NCI-H345 treated with DMSO at 0.1 percent for 48 hours (cell line): ENCODE results near the gene CENPA.
"Not testable (repeated sequence)": the region's sequence is repeated elsewhere in the genome, so short reads cannot be mapped to it uniquely, and the experiment has no call there.

Source experiments
- DNase-seq: peaks from one replicate; lab custom pipeline; 2025; ENCODE audit not compliant: unreplicated experiment; lab: John Stamatoyannopoulos, UW

The CENPA gene

DNA sequence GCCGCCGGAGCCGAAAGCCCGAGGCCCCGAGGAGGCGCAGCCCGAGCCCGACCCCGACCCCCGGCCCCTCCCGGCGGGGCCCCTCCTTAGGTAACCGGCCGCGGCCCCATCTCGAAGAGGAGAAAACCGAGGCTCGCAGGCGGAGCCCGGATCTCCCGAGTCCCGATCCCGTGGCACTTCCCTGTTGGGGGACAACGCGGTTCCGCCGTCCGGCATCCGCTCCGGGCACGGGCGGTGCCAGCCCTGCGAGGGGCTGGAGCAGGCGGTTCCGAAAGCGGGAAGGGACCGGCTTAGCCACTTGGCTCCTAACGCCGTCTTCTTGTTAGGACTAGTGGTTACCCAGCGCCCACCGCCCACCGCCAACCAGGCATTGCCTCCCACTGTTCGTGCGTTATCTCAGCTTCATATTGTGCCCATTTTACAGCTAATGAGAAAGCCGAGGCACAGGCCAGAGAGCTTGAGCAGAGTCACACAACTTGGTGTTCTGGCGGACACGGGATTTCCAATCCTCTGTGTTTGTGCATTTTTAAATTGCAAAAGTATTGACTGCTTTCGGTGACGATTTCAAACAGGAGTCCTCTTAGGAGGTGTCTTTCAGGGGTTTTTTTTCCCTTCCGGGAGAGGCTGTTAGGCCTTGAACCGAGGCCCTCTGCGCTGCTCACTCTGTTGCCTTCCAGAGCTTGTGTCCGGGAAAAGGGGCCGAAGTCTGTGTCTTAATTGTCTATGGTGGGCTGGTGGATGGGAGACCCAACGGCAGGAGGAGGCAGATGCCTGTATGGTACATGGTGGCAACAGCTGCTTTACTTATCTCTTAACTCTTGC is 562 bp downstream of the CENPA start:
- no peak for DNase-seq

DNA sequence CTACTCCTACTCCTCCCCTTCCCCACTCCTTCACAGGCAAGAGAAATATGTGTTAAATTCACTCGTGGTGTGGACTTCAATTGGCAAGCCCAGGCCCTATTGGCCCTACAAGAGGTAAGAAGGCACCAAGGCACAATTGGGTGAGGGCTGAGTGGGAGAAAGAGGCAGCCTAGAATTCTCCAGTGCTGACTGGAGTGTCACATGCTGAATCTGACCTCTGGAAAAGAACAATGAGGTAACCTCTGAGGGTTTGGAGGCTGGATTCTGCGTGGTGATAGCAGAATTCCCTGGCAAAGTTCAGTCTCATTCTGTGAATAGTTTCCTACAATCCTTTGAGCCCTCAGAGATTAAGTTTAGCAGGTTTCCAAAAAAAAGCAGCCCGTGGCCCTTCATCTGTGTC is 6.9 kb downstream of the CENPA start:
- DNase-seq: no peak

DNA sequence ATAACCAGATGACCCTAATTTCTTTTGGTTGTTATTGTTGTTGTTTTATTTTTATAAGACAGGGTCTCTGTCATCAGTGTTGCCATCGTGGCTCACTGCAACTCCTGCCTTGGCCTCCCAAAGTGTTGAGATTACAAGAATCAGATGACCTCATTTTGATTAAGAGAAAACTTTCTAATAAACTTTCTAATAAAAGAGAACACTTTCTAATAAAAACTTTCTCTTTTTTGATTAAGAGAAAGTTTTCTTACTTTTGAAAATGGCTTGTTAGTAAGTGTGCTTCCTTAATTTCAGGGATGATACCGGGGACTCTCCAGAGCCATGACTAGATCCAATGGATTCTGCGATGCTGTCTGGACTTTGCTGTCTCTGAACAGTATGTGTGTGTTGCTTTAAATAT is 7.7 kb downstream of the CENPA start:
- no peak for DNase-seq

DNA sequence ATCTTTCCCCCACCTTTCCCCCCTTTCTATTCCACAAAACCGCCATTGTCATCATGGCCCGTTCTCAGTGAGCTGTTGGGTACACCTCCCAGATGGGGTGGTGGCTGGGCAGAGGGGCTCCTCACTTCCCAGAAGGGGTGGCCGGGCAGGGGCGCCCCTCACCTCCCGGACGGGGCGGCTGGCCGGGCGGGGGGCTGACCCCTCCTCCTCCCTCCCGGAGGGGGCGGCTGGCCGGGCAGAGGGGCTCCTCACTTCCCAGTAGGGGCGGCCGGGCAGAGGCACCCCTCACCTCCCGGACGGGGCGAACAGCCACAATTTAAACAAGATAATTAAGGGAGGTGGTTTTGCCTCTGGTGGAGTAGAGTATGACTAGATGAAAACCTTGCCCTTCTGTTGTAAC is 9.3 kb downstream of the CENPA start:
- DNase-seq: not testable (repeated sequence)

DNA sequence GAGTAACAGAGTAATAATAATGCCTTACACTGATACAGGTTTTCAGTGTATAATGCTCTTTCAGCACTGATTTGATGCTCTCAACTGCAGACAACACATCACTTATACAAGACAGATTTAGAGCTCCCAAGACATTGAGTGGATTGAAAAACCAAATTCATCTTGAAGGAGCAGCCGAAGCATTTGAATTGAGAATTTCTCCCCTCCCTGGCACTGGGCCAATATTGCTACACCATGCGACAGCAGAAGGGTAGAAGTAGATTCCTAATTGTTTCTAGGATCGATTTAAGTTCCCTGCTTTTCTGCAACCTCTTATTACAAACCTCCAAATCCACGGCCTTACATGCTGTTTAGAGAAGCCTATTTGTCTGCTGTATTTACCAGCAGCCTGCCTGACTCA is 15.5 kb downstream of the CENPA start:
- DNase-seq: no peak

DNA sequence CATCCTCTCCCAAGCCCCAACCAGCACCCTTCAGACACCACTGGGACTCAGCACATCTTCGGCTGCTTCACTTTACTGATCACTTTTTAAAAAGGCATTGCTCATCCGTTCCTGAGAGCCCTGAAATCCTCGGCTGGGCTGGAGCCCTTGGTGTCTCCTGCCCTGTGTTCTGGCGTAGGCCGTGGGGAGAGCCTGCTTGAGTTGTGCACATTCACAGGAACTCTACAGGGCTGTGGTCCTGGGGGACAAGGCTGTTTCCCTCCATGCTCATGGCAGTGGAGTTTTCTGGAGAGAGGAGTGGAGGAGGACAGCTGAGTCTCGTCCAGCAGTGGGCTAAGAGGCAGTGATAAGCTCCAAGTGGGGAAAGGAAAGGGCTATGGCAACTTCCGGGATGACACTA is 15.9 kb downstream of the CENPA start:
- no peak for DNase-seq

DNA sequence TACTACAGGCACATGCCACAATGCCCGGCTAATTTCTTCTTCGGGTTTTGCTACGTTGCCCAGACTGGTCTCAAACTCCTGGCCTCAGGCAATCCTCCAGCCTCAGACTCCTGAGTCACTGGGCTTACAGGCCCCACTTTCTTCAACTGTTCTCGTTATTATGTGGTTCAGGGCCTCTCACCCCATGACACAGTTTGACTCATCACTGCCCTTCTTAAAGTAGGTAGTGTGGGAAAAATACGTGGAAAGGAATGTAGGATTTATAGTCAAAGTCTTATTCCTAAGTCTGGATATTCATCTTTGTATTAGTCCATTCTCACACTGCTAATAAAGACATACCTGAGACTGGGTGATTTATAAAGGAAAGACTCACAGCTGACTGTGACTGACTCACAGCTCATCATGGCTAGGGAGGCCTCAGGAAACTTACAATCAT is 19.4 kb downstream of the CENPA start:
- DNase-seq: no peak

DNA sequence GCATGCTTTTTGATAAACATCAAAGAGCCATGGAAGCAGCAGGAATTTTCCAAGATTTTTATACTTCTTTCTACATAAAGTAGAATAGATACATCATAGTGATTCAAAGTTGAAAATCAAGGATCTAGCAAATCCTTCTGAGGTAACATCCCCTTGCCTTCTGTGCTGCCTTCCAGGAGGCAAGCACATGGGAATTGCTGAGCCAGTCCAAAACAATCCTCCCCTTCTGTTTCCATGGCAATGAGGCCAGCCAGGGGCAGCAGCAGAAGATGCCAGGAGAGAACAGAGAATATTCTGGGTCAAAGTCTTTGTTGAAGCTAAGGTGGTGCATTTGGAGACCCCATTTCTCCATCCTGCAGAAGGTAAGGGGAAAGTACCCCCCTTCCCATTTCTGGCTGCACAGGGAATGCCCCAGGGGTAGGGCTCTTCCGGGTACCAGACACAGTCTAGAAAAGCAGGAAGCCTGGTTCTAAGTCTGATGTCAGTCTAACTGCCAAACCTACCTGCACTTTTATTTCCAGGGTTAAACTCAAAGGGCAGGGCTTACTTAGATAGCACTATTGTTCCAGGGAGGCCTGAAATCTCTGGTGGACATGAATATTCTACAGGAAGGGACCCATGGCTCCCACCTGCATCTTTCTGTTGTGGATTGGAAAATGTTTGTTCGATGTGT is 22.1 kb downstream of the CENPA start:
- no peak for DNase-seq

DNA sequence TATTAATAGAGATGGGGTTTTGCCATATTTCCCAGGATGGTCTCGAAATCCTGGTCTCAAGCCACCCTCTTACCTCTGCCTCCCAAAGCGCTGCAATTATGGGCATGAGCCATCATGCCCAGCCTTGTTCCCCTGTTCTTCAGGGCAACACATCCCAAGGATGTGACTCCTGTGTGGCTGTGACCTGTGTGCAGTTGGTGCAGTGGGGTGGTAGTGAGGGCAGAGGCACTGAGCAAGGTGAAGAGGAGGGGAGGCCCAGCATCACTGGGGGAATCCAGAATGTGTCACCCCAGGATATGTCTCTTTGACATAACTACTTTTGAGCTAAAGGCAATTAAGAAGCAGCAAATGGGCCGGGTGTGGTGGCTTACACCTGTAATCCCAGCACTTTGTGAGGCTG is 23.4 kb downstream of the CENPA start:
- DNase-seq: no peak

DNA sequence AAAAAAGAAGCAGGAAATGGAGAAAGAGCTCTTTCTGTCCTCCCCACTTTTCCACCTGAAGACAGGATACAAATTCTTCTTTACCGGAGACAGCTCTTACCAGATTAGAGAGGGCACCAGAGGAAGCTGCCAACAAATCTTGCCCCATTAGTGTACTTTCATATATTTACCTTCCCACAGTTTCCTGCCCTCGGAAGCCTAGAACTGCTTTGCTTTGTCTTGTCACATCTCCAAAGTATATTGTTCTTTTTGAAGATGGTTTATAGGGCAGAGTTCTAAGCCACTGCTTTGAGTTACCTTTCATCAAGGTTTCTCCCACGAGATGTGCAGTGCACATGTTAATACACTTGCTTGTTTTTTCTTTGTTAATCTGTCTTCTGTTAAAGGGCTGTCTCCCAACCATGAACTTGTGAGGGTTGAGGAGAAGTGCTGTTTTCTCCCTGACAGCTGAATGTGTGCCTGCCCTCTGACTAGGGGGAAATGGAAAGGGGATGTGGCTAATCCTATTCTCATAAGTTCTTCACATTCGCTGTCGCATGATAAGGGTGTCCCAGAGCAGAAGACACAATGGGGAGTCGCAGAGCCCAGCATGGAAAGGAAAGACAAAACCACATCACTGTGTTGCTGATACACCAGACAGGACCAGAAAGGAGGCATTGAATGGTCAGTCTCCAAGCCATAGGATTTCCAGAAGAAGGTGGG is 24.2 kb downstream of the CENPA start:
- no peak for DNase-seq

DNA sequence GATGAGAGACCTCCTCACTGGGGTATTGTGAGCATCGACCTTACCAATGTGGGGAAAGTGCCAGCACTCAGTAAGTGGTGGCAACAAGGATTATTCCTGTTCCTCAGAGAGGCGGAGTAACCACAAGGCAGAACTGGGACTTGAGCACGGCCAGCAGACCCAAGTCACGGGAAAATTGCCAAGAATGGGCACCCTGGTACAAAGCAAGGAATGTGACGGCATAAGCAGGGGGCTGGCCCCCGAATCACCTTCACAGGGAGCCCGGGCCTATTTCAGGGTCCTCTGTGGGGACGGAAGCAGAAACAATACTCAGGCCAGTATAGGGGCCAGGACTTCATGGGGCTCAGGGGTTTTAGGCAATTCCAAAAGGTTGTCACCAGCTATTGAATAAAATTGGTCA is 25.4 kb downstream of the CENPA start:
- DNase-seq: no peak

DNA sequence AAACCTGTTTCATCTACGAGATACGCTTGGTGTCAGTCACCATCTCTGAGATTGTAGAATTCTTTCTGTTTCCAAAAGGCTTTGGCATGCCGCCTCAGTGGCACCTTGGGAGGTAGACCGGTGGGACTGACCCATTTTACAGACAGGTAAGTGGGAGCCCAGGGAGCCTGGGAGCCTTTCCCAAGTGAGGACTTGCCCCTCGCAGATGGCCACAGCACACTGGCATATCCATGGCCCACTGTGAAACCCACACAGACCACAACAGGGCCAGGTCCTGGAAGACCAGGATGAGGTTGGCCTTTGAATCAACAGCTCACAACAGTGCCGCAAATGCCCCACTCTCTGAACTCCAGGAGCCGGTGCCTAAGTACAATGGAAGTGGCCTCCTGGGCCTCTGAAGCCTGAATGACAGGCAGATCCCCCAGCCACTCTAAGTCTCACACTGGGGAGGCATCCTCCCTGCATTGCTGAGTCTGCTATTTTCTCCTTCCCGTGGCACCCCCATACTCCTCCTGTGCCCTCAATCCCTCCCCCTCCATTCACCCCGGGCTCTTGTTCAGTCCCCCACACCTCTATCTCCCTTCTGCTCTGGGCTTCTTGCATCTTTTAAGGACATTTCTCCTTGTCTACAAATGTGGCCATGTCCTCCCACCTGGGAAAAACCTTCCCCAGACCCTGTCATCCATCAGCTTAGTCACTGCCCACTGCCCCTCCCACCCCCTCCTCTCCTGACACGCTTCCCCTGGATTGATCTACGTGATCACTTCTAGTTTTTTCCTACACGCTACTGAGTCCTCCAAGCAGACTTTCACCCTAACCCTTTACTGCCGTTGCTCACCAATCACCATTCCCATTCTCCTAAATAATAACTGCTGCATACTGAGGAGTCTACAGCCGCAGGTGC is 26.2 kb downstream of the CENPA start:
- no peak for DNase-seq

DNA sequence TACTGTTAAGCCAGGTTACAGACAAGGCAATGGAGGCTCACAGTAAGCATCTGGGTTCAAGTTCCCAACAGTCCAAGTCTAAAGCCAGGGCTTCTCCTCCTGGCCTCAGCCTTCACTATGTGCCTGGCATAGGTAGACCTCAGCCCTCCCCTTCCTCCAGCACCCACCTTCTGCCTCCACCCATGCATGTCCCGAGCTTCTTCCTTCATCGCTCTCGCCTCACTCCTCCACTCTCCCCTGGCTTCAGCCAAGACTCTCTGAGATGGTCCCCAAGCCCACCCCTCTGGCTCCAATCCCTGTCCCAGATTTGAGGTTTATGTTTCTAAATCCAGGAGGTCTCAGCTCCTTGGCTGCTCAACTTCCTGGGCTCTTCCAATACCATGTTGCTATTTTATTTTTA is 26.9 kb downstream of the CENPA start:
- no peak for DNase-seq

DNA sequence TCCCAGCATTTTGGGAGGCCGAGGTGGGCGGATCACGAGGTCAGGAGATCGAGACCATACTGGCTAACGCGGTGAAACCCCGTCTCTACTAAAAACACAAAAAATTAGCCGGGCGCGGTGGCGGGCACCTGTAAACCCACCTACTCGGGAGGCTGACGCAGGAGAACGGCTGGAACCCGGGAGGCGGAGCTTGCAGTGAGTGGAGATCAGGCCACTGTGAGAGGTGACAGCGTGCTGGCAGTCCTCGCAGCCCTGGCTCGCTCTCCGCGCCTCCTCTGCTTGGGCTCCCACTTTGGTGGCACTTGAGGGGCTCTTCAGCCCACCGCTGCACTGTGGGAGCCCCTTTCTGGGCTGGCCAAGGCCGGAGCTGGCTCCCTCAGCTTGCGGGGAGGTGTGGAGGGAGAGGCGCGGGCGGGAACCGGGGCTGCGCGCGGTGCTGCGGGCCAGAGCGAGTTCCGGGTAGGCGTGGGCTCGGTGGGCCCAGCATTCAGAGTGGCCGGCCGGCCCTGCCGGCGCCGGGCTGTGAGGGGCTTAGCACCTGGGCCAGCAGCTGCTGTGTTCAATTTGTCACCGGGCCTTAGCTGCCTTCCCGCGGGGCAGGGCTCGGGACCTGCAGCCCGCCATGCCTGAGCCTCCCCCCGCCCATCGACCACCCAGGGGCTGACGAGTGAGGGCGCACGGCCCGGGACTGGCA is 28.4 kb downstream of the CENPA start:
- not testable (repeated sequence) for DNase-seq

DNA sequence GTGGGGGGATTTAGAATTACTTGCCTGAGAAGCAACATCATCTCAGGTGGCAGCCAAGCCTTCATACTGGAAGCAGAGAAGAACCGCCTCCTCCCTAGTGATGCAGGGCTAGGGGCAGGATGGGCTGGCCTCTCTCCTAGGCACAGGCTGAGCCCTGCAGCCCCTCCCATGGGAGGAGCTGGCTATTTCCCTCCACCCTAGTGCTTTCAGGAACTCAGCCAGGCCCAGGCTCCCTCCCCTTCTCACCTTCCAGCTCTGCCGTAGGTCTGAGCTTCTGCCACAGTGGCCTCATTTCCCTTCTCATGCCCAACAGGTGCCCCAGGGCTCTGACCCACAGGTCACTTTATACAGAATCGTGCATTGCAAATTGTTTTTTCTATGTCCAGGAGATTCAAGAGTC is 31.0 kb downstream of the CENPA start:
- DNase-seq: no peak

DNA sequence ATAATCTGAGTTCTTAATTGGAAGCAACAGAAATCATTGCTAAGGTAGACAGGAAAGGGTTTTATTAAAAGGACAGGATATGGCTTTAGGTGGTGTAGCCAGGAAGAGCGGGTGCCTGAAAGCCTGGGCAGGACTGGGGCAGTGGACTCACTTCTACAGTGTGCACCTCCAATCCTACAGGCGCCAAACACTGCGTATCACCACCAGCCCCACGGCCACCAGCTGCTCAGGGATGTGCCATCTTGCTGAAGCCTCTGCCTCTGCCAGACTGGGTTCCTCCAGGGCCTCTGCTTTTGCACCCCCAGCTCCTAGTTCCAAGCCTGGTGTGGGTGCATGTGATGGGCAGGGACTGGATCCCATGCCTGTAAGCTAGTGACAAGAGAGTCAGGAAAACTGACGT is 32.4 kb downstream of the CENPA start:
- no peak for DNase-seq

DNA sequence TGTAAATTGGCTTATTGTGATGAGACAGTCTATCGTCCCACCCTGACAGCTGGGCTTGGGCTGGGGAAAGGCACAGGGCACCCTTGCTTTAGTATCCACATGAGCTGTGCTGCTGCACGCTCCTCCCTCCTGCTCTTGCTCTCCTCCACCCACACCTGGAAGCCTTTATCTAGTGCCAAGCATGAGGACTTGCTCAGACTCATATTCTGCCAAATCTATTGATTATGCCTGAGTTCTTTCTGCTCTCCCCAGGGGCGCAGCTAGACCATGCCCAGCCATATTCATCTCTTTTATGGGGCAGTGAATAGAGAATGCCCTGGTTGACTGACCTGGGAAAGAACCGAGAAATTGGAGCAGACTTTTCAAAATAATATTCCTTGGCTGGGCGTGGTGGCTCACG is 33.1 kb downstream of the CENPA start:
- no peak for DNase-seq

DNA sequence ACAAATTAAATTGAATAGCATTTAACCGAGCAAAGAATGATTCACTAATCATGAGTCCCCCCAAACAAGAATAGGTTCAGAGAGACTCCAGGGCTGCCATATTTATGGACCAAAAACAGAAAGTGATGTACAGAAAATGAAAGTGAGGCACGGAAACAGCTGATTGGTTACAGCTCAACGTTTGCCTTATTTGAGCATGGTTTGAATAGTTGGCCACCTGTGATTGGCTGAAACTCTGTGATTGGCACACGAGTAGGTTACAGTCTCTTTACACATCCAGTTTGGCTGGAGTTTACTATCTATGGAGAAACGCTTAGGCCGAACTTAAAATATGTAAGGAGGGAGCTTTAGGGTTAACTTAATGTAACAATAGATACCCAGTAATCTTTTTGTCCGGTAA is 35.1 kb downstream of the CENPA start:
- no peak for DNase-seq

DNA sequence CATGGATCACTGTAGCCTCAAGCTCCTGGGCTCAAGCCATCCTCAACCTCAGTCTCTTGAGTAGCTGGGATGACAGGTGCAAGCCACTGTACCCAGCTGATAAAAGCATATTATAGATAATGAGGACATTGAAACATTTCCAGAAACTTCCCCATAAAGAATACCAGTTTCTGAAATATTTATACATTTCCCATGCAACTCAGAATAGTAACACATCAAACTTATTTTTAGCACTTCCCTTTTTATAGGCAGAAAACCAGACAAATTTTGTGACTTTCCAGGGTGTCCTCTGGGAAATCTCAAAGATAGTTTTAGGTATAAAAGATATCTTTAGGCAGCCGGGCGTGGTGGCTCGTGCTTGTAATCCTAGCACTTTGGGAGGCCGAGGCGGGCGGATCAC is 37.0 kb downstream of the CENPA start:
- DNase-seq: no peak

DNA sequence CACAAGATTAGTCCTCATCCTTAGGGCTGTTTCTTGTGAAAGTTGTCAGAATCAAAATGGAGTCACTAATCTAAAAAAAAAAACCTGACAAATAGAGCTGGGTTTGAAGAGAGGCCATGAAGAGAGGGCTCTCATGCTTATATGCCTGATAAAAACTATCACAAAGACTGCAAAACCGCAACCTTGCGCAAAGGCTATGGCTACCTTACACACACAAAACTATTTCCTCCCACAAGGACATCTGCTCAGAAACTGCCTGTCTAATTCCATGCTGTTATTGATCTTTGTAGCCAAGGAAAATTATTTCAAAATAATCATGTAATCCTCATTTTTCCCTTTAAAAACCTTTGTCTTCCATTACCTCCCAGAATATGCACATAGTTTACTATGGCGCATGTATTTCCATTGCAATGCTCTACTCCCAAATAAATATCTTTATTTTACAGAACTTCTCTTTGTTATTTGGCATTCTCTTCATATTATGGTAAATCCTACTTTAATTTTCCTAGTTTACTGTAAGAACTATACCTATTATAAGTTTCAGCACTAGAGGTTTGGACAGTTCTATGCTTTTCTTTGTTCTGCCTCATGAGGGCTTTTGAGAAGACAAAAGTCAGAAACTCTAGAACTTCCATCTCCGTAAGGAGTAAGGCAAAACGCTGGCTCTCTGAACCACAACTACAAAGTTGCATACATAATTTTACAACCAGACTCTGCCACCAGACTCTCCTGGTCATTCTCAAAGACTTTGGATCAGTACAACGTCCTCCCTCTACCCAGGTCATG is 52.5 kb downstream of the CENPA start:
- DNase-seq: no peak
